Neural cell (in vitro differentiated cells): ENCODE data around the gene DMKN. TPM values are rescaled to one million over a fixed set of nuclear protein-coding genes. Genes with fewer than 3 reads are reported as not detected.
"Not testable (repeated sequence)": the region's sequence is repeated elsewhere in the genome, so short reads cannot be mapped to it uniquely, and the experiment has no call there.

Experiments
- H2AFZ ChIP-seq: fragments of 200-600, 300-800 bp; sonication (generic), shearing (Covaris generic); 2 replicates; pipeline ENCODE4 v1.6.0; 2014; ENCODE audit warnings: low read depth, mild to moderate bottlenecking, antibody characterized with exemption, low read length, moderate library complexity
- H3F3A ChIP-seq: fragments of 200-600 bp; shearing (Covaris generic); 2 replicates; pipeline ENCODE4 v1.6.1; 2016; ENCODE audit warnings: mild to moderate bottlenecking, moderate library complexity, mixed read lengths, antibody characterized with exemption, low read length; ENCODE audit not compliant: insufficient read depth, poor library complexity, severe bottlenecking
- H3K27ac ChIP-seq: fragments of 200-600, 300-800 bp; sonication (generic), shearing (Covaris generic); 2 replicates; pipeline ENCODE4 v1.5.1; 2014; ENCODE audit warnings: mild to moderate bottlenecking, low read length, moderate library complexity
- H3K27me3 ChIP-seq: fragments of 300-800, 200-600 bp; sonication (generic), shearing (Covaris generic); 2 replicates; pipeline ENCODE4 v1.6.0; 2014; ENCODE audit warnings: mild to moderate bottlenecking, low read depth, low read length, moderate library complexity; ENCODE audit not compliant: insufficient read depth
- H3K36me3 ChIP-seq: fragments of 300-800, 200-600 bp; sonication (generic), shearing (Covaris generic); 2 replicates; pipeline ENCODE4 v1.5.1; 2014; ENCODE audit warnings: mild to moderate bottlenecking, antibody characterized with exemption, low read length, moderate library complexity; ENCODE audit not compliant: insufficient read depth
- H3K4me2 ChIP-seq: fragments of 300-800, 200-600 bp; sonication (generic), shearing (Covaris generic); 2 replicates; pipeline ENCODE4 v1.6.0; 2014; ENCODE audit warnings: mild to moderate bottlenecking, low read length
- H3K4me3 ChIP-seq: fragments of 300-800, 200-600 bp; sonication (generic), shearing (Covaris generic); 2 replicates; pipeline ENCODE4 v1.5.1; 2014; ENCODE audit warnings: mild to moderate bottlenecking, low read length, moderate library complexity
- H3K79me2 ChIP-seq: fragments of 200-600 bp; shearing (Covaris generic); replicated peaks from 2 replicates; pipeline ENCODE4 v1.6.0; 2014; ENCODE audit warnings: mild to moderate bottlenecking, low read length, moderate library complexity; ENCODE audit not compliant: insufficient read depth
- H3K9ac ChIP-seq: fragments of 300-800, 200-600 bp; sonication (generic), shearing (Covaris generic); 2 replicates; pipeline ENCODE4 v1.6.1; 2016; ENCODE audit warnings: mild to moderate bottlenecking, low read length, mixed read lengths
- H3K9me2 ChIP-seq: fragments of 200-600 bp; shearing (Covaris generic); 2 replicates; pipeline ENCODE4 v1.6.1; 2016; ENCODE audit warnings: mild to moderate bottlenecking, low read length, mixed read lengths; ENCODE audit not compliant: insufficient read depth
- H3K9me3 ChIP-seq: fragments of 200-600, 300-800 bp; sonication (generic), shearing (Covaris generic); 2 replicates; pipeline ENCODE4 v1.6.1; 2016; ENCODE audit warnings: mild to moderate bottlenecking, mixed run types, low read length, moderate library complexity, mixed read lengths
- H4K20me1 ChIP-seq: fragments of 200-600 bp; shearing (Covaris generic); 2 replicates; pipeline ENCODE4 v1.6.1; 2016; ENCODE audit warnings: mild to moderate bottlenecking, mixed run types; ENCODE audit not compliant: insufficient read depth
- EP300 ChIP-seq: fragments of 450-650 bp; conservative IDR thresholded peaks from 2 replicates; pipeline ENCODE4 v1.6.1; 2014; ENCODE audit warnings: antibody characterized with exemption, mild to moderate bottlenecking, moderate library complexity; ENCODE audit not compliant: poor library complexity, severe bottlenecking
- EZH2 ChIP-seq: fragments of 200-600, 300-800 bp; shearing (Covaris generic), sonication (generic); IDR thresholded peaks from 2 replicates; pipeline ENCODE4 v1.6.1; 2014; ENCODE audit warnings: antibody characterized with exemption, low read length, borderline replicate concordance, mild to moderate bottlenecking; ENCODE audit not compliant: insufficient read depth, poor library complexity, severe bottlenecking
- MXI1 ChIP-seq: fragments of 450-650 bp; conservative IDR thresholded peaks from 2 replicates; pipeline ENCODE4 v1.6.1; 2014; ENCODE audit warnings: antibody characterized with exemption, mild to moderate bottlenecking; ENCODE audit not compliant: poor library complexity, severe bottlenecking
- POLR2AphosphoS5 ChIP-seq: IDR thresholded peaks from 2 replicates; pipeline ENCODE4 v1.6.1; 2012
- RAD21 ChIP-seq: fragments of 450-650 bp; conservative IDR thresholded peaks from 2 replicates; pipeline ENCODE4 v1.6.1; 2014; ENCODE audit warnings: antibody characterized with exemption, mild to moderate bottlenecking, moderate library complexity
- SMC3 ChIP-seq: fragments of 450-650 bp; conservative IDR thresholded peaks from 2 replicates; pipeline ENCODE4 v1.6.1; 2014; ENCODE audit warnings: antibody characterized with exemption, mild to moderate bottlenecking, moderate library complexity; ENCODE audit not compliant: poor library complexity
- TAF1 ChIP-seq: IDR thresholded peaks from 2 replicates; pipeline ENCODE4 v1.6.1; 2012; ENCODE audit warnings: low read depth
- polyA plus RNA-seq: library from polyadenylated mRNA; depleted of rRNA; stranded (reverse); fragments of >200 nt; gene quantifications from 2 replicates; pipeline ENCODE4 v1.2.3, GENCODE V29; 2014
- TF ChIP-seq, protein P1 (sequence below): IDR thresholded peaks from 2 replicates; pipeline ENCODE4 v1.6.1; 2012; ENCODE audit warnings: borderline replicate concordance
- TF ChIP-seq, protein P2 (sequence below): fragments of 450-650 bp; IDR thresholded peaks from 2 replicates; pipeline ENCODE4 v1.5.1; 2014; ENCODE audit warnings: antibody characterized with exemption, mild to moderate bottlenecking, moderate library complexity; ENCODE audit not compliant: poor library complexity, severe bottlenecking

The DMKN gene
- polyA plus RNA-seq, 1 donor from 2014 or later = not detected

DNA sequence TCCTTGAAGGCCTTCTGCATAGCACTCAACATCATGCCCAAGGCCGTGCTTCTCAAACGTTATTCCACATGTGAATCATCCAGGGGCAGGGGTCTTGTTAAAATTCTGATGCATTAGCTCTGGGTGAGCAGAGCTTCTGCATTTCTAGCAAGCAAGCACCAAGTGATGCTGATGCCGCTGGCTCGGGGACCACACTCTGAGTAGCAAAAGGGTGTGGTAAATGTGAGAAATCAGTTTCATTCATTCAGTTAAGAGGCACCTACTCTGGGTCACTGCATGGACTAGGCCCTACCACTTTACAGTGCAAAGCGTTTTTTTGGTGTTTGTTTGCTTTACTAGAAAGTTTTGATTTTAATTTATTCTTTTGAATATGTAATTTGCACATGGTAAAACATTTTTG, 30.4 kb downstream of the DMKN start:
- Histone ChIP-seq H3K27me3 (no peaks in the 10 kb centered on the region), H2AFZ (no peak overlapping the region), H3K4me3 (no peak overlapping the region), H3K79me2 (no peaks in the 10 kb centered on the region), H3K36me3 (no peaks in the 10 kb centered on the region), H3K4me2 (no peak overlapping the region), H3K9me2 (no peaks in the 10 kb centered on the region), H3K27ac (no peak overlapping the region), H3F3A (no peaks in the 10 kb centered on the region), H4K20me1 (no peaks in the 10 kb centered on the region), H3K9me3 (no peaks in the 10 kb centered on the region), H3K9ac (no peak overlapping the region)
- TF ChIP-seq POLR2AphosphoS5 (no peak), SMC3 (no peak), EP300 (no peak)

DNA sequence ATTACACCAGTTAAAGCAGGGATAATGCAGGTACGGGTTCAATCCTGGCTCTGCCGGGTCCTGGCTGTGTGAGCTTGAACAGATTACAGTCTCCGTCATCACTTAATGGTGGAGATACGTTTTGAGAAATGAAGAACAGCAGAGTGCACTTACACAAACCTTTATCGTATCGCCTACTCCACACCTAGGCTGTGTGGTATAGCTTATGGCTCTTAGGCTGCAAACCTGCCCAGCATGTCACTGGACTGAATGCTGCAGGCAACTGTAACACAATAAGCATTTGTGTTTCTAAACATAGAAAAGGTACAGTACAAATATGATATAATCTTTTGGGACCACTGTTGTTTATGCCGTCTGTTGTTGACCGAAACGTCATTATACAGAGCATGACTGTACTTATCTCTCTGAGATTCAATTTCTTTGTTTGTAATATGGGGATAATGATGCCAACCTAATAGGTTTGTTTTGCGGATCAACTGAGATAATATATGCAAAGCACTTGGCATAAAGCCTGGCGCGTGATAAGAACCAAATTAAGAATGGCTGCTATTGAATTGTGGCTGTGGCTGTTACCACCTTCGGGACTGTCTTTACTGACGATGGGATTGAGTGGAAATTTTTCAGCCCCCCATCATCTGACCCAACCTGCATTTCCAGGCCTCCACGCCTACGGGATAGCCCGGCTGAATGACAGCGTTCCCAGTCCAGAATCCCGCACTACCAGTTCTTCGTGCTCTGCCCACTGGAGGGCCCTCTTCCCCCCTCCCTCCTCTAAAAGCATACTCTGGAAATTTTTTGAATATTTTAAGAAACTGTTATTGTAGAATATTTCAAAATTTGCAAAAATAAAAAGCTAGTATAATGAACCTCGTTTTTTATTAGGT, 34.4 kb downstream of the DMKN start:
- H3K4me3 ChIP-seq = no peak overlapping the region

DNA sequence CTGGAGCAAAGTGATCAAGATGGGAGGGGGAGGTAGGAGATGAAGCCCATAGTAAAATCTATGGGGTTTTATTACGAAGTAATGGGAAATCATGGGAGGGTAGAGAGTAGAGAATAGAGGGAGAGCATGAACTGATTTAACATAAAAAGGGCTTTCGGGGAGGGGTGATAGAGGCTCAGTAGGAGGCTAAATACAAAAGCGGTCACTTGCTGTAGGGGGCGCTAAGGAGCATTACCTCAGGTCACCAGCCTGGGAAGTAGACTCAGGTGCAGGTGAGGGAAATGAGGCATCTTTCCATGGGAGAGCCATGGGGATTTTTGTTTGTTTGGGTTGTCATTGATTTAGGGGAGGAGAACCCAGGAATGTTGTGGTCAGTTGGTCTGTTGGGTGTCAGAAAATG, 37.3 kb downstream of the DMKN start:
- H4K20me1 ChIP-seq = no peaks in the 10 kb centered on the region
- no peaks in the 10 kb centered on the region for H3K36me3 ChIP-seq
- H3K27me3 ChIP-seq = no peaks in the 10 kb centered on the region
- no peak overlapping the region for H3K4me2 ChIP-seq
- H3K9me2 ChIP-seq = no peaks in the 10 kb centered on the region
- H2AFZ ChIP-seq = no peak overlapping the region
- no peak overlapping the region for H3K27ac ChIP-seq
- no peak overlapping the region for H3K4me3 ChIP-seq
- H3K9me3 ChIP-seq = no peaks in the 10 kb centered on the region
- H3K9ac ChIP-seq = no peak overlapping the region
- H3F3A ChIP-seq = no peaks in the 10 kb centered on the region
- no peaks in the 10 kb centered on the region for H3K79me2 ChIP-seq
- TF ChIP-seq EZH2 = no peak
- TF ChIP-seq POLR2AphosphoS5 = no peak
- TF ChIP-seq, protein P1, sequence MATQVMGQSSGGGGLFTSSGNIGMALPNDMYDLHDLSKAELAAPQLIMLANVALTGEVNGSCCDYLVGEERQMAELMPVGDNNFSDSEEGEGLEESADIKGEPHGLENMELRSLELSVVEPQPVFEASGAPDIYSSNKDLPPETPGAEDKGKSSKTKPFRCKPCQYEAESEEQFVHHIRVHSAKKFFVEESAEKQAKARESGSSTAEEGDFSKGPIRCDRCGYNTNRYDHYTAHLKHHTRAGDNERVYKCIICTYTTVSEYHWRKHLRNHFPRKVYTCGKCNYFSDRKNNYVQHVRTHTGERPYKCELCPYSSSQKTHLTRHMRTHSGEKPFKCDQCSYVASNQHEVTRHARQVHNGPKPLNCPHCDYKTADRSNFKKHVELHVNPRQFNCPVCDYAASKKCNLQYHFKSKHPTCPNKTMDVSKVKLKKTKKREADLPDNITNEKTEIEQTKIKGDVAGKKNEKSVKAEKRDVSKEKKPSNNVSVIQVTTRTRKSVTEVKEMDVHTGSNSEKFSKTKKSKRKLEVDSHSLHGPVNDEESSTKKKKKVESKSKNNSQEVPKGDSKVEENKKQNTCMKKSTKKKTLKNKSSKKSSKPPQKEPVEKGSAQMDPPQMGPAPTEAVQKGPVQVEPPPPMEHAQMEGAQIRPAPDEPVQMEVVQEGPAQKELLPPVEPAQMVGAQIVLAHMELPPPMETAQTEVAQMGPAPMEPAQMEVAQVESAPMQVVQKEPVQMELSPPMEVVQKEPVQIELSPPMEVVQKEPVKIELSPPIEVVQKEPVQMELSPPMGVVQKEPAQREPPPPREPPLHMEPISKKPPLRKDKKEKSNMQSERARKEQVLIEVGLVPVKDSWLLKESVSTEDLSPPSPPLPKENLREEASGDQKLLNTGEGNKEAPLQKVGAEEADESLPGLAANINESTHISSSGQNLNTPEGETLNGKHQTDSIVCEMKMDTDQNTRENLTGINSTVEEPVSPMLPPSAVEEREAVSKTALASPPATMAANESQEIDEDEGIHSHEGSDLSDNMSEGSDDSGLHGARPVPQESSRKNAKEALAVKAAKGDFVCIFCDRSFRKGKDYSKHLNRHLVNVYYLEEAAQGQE = no peak
- TF ChIP-seq MXI1 = no peak
- TF ChIP-seq TAF1 = no peak
- TF ChIP-seq RAD21 = no peak
- TF ChIP-seq EP300 = no peak
- TF ChIP-seq SMC3 = no peak
- TF ChIP-seq, protein P2, sequence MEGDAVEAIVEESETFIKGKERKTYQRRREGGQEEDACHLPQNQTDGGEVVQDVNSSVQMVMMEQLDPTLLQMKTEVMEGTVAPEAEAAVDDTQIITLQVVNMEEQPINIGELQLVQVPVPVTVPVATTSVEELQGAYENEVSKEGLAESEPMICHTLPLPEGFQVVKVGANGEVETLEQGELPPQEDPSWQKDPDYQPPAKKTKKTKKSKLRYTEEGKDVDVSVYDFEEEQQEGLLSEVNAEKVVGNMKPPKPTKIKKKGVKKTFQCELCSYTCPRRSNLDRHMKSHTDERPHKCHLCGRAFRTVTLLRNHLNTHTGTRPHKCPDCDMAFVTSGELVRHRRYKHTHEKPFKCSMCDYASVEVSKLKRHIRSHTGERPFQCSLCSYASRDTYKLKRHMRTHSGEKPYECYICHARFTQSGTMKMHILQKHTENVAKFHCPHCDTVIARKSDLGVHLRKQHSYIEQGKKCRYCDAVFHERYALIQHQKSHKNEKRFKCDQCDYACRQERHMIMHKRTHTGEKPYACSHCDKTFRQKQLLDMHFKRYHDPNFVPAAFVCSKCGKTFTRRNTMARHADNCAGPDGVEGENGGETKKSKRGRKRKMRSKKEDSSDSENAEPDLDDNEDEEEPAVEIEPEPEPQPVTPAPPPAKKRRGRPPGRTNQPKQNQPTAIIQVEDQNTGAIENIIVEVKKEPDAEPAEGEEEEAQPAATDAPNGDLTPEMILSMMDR = no peak

More for the DNA sequence above, 34.4 kb downstream of the DMKN start:
- no peak overlapping the region for H3K27ac ChIP-seq
- no peaks in the 10 kb centered on the region for H3K36me3 ChIP-seq
- H3K9me2 ChIP-seq = no peaks in the 10 kb centered on the region
- no peak for TF ChIP-seq MXI1
- TF ChIP-seq EP300 = no peak
- no peak for TF ChIP-seq EZH2
- no peak for TF ChIP-seq RAD21
- no peaks in the 10 kb centered on the region for H3K79me2 ChIP-seq
- H3K27me3 ChIP-seq = no peaks in the 10 kb centered on the region
- no peak overlapping the region for H2AFZ ChIP-seq
- H3K9me3 ChIP-seq = no peaks in the 10 kb centered on the region
- no peaks in the 10 kb centered on the region for H4K20me1 ChIP-seq
- no peak overlapping the region for H3K4me2 ChIP-seq
- H3K9ac ChIP-seq = no peak overlapping the region
- H3F3A ChIP-seq = no peaks in the 10 kb centered on the region

DNA sequence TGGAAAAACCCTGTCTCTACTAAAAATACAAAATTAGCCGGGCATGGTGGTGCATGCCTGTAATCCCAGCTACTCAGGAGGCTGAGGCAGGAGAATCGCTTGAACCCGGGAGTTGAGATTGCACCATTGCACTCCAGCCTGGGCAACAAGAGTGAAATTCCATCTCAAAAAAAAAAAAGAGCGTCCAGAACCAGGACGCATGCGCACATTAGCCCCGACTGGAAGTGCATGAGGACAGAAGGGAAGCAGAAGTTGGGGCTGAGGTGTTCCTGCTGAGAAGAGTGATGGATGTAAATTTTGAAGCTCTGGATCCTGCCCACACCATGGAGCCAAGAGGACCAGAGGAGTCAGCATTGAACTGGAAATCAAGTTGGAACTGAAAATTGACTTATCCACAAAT, 38.9 kb downstream of the DMKN start:
- not testable (repeated sequence) for H3K27me3 ChIP-seq, H3F3A ChIP-seq, H3K36me3 ChIP-seq, H3K79me2 ChIP-seq, H3K27ac ChIP-seq, H3K9ac ChIP-seq, H3K9me2 ChIP-seq, H3K4me3 ChIP-seq, H4K20me1 ChIP-seq, H2AFZ ChIP-seq, H3K9me3 ChIP-seq, H3K4me2 ChIP-seq
